Measurements from ENCODE around the gene TCF3. TPM values are rescaled to one million over a fixed set of nuclear protein-coding genes. Genes with fewer than 3 reads are reported as not detected.
A peak's percentile ranks its signal among the peaks of the same experiment; 100 is the strongest.

The TCF3 gene
- total RNA-seq, 1 donor from 2014 or later = 255 TPM

DNA sequence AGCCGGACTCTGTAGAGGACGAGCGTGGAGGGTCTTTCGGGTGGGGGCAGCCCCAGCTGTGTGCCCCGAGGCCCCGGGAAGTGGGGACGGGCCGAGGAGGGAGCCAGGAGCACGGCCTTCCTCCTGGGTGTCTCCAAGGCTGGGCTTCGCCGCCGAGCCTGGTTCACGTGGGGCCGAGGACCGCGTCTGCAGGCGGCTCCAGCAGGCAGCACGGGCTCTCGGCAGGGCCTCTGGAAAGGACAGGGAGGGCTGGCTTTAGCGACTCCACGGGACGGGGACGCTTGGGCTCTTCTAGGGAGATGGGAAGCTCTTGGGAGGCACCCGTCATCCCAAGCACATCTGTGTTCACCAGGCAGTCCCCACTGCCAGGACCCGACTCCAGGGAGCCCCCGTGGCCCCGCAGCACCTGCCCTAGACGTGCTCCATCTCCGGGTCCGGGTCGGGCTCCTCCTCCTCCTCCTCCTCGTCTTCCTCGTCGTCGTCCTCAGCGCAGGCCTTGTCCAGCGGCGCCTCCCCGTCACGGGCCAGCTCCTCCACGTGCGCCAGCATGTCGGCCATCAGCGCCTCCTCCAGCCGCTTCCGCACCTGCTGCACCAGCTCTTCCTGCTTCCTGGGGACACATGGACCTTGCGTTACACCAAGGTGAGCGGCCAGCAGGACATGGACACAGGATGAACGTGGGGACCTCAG, 74.3 kb downstream of the TCF3 start:
- H3K27ac Mint-ChIP-seq (ENCODE audit: unreplicated experiment) = no peak overlapping the region
- H3K27me3 Mint-ChIP-seq (ENCODE audit: unreplicated experiment) = peaks cover 19% of the 10 kb centered on the region
- peaks cover 12% of the 10 kb centered on the region for H3K36me3 Mint-ChIP-seq (ENCODE audit: low read depth, unreplicated experiment)
- no peak overlapping the region for H3K4me3 Mint-ChIP-seq (ENCODE audit: unreplicated experiment)
- no peaks in the 10 kb centered on the region for H3K9me3 Mint-ChIP-seq (ENCODE audit: unreplicated experiment)
- peaks cover 4% of the 10 kb centered on the region for H3K4me1 Mint-ChIP-seq (ENCODE audit: unreplicated experiment)
- TF ChIP-seq, protein P1, sequence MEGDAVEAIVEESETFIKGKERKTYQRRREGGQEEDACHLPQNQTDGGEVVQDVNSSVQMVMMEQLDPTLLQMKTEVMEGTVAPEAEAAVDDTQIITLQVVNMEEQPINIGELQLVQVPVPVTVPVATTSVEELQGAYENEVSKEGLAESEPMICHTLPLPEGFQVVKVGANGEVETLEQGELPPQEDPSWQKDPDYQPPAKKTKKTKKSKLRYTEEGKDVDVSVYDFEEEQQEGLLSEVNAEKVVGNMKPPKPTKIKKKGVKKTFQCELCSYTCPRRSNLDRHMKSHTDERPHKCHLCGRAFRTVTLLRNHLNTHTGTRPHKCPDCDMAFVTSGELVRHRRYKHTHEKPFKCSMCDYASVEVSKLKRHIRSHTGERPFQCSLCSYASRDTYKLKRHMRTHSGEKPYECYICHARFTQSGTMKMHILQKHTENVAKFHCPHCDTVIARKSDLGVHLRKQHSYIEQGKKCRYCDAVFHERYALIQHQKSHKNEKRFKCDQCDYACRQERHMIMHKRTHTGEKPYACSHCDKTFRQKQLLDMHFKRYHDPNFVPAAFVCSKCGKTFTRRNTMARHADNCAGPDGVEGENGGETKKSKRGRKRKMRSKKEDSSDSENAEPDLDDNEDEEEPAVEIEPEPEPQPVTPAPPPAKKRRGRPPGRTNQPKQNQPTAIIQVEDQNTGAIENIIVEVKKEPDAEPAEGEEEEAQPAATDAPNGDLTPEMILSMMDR (IDR thresholded peaks at IDR 0.05; ENCODE audit: unreplicated experiment) = no peak
- DNase-seq (ENCODE audit: low spot score) = no peak

DNA sequence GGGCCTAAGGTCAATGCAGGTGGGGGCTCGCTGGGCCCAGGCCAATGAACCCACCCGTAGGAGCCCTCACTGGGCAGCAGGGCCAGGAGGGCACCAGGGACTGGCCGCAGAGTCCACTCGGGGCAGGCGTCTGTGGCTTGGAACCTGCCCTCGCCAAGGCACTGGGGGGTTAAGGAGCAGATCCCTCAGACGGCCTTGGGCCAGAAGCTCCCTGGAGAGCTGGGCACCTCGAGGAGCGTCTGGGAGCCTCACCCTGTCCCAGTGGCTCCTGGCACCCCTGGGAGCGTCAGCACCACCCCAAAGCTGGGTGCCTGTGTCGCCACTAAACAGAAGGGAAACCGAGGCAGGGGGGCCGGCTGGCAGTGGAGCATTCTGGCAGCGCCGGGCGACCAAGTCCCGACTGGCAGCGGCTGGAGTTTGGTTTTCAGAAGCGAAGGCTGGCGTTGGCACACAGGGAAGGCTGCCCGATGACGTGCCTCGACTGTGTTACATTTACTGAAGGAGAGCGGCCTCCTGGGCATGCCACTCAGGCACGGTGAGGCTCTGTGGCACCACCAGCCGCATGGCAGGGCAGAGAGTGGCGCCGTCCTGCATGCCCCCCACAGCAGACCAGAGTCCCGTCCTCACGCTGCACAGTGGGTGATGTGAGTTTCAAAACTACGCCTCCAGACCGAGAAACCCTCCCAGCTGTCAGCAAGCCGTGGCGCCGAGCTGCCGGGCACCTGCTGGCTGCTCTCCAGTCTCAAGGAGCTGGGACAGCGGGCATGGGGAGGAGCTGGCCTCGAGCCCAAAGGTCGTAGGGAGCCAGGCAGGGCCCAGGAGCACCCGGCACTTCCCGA, 75.1 kb downstream of the TCF3 start:
- DNase-seq (ENCODE audit: low spot score) = no peak
- peaks cover 4% of the 10 kb centered on the region for H3K4me1 Mint-ChIP-seq (ENCODE audit: unreplicated experiment)
- H3K4me3 Mint-ChIP-seq (ENCODE audit: unreplicated experiment) = no peak overlapping the region
- TF ChIP-seq, protein P1 (IDR thresholded peaks at IDR 0.05; ENCODE audit: unreplicated experiment) = no peak
- no peaks in the 10 kb centered on the region for H3K9me3 Mint-ChIP-seq (ENCODE audit: unreplicated experiment)
- H3K36me3 Mint-ChIP-seq (ENCODE audit: low read depth, unreplicated experiment) = peaks cover 12% of the 10 kb centered on the region
- peaks cover 19% of the 10 kb centered on the region for H3K27me3 Mint-ChIP-seq (ENCODE audit: unreplicated experiment)
- H3K27ac Mint-ChIP-seq (ENCODE audit: unreplicated experiment) = no peak overlapping the region

DNA sequence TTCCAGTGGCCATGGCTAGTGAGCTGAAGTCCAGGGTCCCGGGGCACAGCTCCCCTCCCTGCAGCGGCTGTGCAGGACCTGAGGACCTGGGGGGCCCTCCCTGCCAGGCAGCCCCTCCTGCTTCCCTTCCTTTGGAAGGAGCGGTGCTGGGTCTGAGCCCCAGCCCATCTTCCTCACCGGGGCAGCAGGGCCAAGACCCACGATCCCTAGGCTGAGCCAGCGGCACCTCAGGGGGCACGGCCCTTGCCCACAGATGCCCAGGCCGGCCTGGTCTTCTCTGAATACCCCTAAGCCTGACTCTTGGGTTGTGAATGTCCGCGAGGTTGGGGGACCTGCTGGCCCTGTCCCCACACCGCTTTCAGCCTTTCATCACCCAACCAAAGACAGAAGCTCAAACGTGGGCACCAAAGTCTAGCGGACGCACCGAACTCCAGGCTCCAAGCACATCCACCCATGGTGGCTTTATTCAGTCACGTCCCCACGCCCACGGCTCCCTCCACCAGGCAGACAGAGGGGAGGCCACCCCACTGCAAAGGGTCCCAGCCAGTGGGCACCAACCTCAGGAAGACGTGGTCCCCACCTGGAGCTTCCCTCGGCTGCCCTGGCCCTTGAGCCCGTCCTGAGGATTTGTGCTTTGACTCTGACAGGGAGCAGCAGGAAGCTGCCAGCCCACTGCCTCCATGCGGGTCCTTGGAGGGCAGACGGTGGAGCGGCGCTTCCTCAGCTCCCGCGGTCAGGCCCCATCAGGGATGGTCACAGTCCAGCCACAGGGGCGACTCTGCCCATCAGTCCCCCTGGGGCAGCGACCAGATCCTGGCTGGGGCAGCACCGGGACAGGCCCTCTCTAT, 75.9 kb downstream of the TCF3 start:
- TF ChIP-seq, protein P1 (IDR thresholded peaks at IDR 0.05; ENCODE audit: unreplicated experiment) = no peak
- peaks cover 19% of the 10 kb centered on the region for H3K27me3 Mint-ChIP-seq (ENCODE audit: unreplicated experiment)
- H3K9me3 Mint-ChIP-seq (ENCODE audit: unreplicated experiment) = no peaks in the 10 kb centered on the region
- no peak for DNase-seq (ENCODE audit: low spot score)
- peaks cover 12% of the 10 kb centered on the region for H3K36me3 Mint-ChIP-seq (ENCODE audit: low read depth, unreplicated experiment)
- H3K4me1 Mint-ChIP-seq (ENCODE audit: unreplicated experiment) = peaks cover 4% of the 10 kb centered on the region
- H3K27ac Mint-ChIP-seq (ENCODE audit: unreplicated experiment) = no peak overlapping the region
- no peak overlapping the region for H3K4me3 Mint-ChIP-seq (ENCODE audit: unreplicated experiment)

DNA sequence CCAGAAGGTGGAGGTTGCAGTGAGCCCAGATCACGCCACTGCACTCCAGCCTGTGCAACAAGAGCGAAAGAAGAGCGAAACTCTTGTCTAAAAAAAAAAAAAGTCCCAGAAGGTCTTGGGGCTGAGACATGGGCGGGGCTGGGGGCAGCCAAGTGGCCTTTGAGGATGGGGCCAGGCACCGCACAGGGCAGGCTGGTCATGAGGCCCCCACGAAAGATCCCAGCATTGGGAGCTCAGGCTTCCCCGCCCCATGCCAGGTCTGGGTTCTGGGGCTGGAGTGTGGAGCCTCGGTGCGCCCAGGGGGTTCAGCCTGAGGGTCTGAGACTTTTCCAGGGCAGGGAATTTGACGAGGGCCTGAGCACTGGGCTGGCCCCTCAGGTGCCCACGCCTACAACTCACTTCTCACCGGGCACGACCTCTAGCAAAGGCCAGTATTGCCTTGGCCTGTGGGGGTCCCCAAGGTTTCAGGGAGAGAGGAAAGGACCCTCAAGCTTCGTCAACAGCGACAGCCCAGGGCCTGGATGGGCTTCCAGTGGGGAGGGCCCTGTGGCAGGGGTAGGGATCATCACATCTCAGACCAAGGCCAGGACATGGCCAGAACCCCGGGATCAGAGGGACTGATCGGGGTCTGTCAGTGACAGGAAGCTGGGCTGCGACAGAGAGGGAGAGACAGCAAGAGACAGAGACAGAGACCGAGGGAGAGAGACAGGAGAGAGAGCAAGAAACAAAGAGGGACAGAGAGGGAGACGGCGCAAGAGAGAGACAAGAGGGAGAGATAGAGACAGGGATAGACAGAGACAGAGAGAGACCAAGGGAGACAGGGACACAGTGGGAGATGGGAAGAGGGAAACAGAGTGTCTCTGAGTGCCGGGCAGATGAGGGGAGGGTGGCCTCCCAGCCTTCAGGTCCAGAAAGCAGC, 76.8 kb downstream of the TCF3 start:
- no peak for DNase-seq (ENCODE audit: low spot score)
- TF ChIP-seq, protein P1 (IDR thresholded peaks at IDR 0.05; ENCODE audit: unreplicated experiment) = no peak
- Mint-ChIP-seq H3K36me3 (ENCODE audit: low read depth, unreplicated experiment) (peaks cover 12% of the 10 kb centered on the region), H3K4me3 (ENCODE audit: unreplicated experiment) (peak overlapping the region; percentile 51), H3K9me3 (ENCODE audit: unreplicated experiment) (no peaks in the 10 kb centered on the region), H3K27ac (ENCODE audit: unreplicated experiment) (peak overlapping the region; percentile 88), H3K4me1 (ENCODE audit: unreplicated experiment) (peaks cover 4% of the 10 kb centered on the region), H3K27me3 (ENCODE audit: unreplicated experiment) (peaks cover 21% of the 10 kb centered on the region)
